A549 (cell line): ENCODE data around the gene UQCC2. TPM values are rescaled to one million over a fixed set of nuclear protein-coding genes. Genes with fewer than 3 reads are reported as not detected.

ENCODE experiments used
- ATAC-seq, 2 experiments: fragments of 200-7000 bp in 1 of 2; fragments of >200 bp in 1 of 2; cut with Nextera tagmentation in 1 of 2; cut with Tn5 transposase in 1 of 2; 3 replicates each; pipeline versions ENCODE4 v1.8.0 to v1.9.1; 2018 to 2020; ENCODE audit warnings: mild to moderate bottlenecking in 1 of 2, moderate library complexity in 1 of 2
- CTCF ChIA-PET: fragments of 300-600 bp; sonication (Branson Sonifier 250); formaldehyde crosslinking; extraction: SDS; loops from one replicate; lab custom pipeline; 2021; ENCODE audit warnings: antibody characterized with exemption, inconsistent platforms; lab: Yijun Ruan, JAX
- POLR2A ChIA-PET: fragments of 350-600 bp; formaldehyde crosslinking; extraction: SDS; loops from one replicate; lab custom pipeline; 2021; ENCODE audit warnings: antibody characterized with exemption, inconsistent platforms; lab: Yijun Ruan, JAX
- DNase-seq, 2 experiments: peaks; one replicate each; pipeline versions ENCODE4 v3.0.0 to v3.0.0-alpha.2; 2011 to 2016; ENCODE audit warnings: low read depth in 1 of 2, low spot score in 1 of 2
- FAIRE-seq: peaks from 2 replicates; lab custom pipeline; 2011; peaks lifted over from hg19 to GRCh38; lab: Jason Lieb, UNC
- H3K27ac ChIP-seq, 2 experiments: fragments of >200 bp; sonication (Bioruptor Twin); formaldehyde crosslinking; 3 replicates each; pipeline ENCODE4 v1.5.1; 2016 to 2017
- H3K4me1 ChIP-seq: fragments of >200 bp; sonication (Bioruptor Twin); formaldehyde crosslinking; 3 replicates; pipeline ENCODE4 v1.6.1; 2016
- H3K4me2 ChIP-seq: fragments of >200 bp; sonication (Bioruptor Twin); formaldehyde crosslinking; 3 replicates; pipeline ENCODE4 v1.6.1; 2016
- H3K4me3 ChIP-seq: fragments of >200 bp; sonication (Bioruptor Twin); formaldehyde crosslinking; 3 replicates; pipeline ENCODE4 v1.5.1; 2016
- H3K9me3 ChIP-seq: fragments of >200 bp; sonication (Bioruptor Twin); formaldehyde crosslinking; 3 replicates; pipeline ENCODE4 v1.6.1; 2016
- CEBPB ChIP-seq, 2 experiments: fragments of >200 bp in 1 of 2; sonication (Bioruptor Twin) in 1 of 2; formaldehyde crosslinking in 1 of 2; IDR thresholded peaks; 2 replicates each; pipeline ENCODE4 v1.6.1; 2012 to 2016
- CHD2 ChIP-seq: fragments of 150-350 bp; IDR thresholded peaks from 2 replicates; pipeline ENCODE4 v1.6.1; 2014; ENCODE audit warnings: low read length; ENCODE audit not compliant: partially characterized antibody
- CHD4 ChIP-seq: fragments of 200-600 bp; sonication (generic); IDR thresholded peaks from 2 replicates; pipeline ENCODE4 v1.6.1; 2016; ENCODE audit warnings: antibody characterized with exemption, mild to moderate bottlenecking, borderline replicate concordance
- EHMT2 ChIP-seq: fragments of 200-600 bp; sonication (generic); IDR thresholded peaks from 2 replicates; pipeline ENCODE4 v1.6.1; 2016; ENCODE audit warnings: antibody characterized with exemption, low read depth, mild to moderate bottlenecking, moderate library complexity
- EP300 ChIP-seq, 2 experiments: fragments of >200 bp; sonication (Bioruptor Twin); formaldehyde crosslinking; IDR thresholded peaks; 2 replicates in 1 of 2; 3 replicates in 1 of 2; pipeline ENCODE4 v1.6.1; 2016 to 2017
- ESRRA ChIP-seq: fragments of 150-350 bp; IDR thresholded peaks from 2 replicates; pipeline ENCODE4 v1.6.1; 2014; ENCODE audit warnings: mild to moderate bottlenecking, low read length, borderline replicate concordance
- FOSL2 ChIP-seq, 2 experiments: fragments of 450-650 bp in 1 of 2; fragments of >200 bp in 1 of 2; sonication (Bioruptor Twin) in 1 of 2; formaldehyde crosslinking; IDR thresholded peaks; 2 replicates each; pipeline versions ENCODE4 v1.5.0 to v1.6.1; 2016 to 2020; ENCODE audit warnings: mild to moderate bottlenecking in 1 of 2, moderate library complexity in 1 of 2
- HEYL ChIP-seq: fragments of 250-450 bp; sonication (Bioruptor Pico); IDR thresholded peaks from 2 replicates; pipeline ENCODE4 v1.8.0; 2021; ENCODE audit warnings: mild to moderate bottlenecking, moderate library complexity
- HOXA7 ChIP-seq: fragments of 250-450 bp; sonication (Bioruptor Pico); IDR thresholded peaks from 2 replicates; pipeline ENCODE4 v1.5.0; 2020; ENCODE audit warnings: mild to moderate bottlenecking, moderate library complexity
- JUN ChIP-seq, 2 experiments: fragments of >200 bp; sonication (Bioruptor Twin); formaldehyde crosslinking; IDR thresholded peaks; 2 replicates in 1 of 2; 3 replicates in 1 of 2; pipeline ENCODE4 v1.6.1; 2016 to 2017
- JUNB ChIP-seq: fragments of >200 bp; sonication (Bioruptor Twin); formaldehyde crosslinking; IDR thresholded peaks from 2 replicates; pipeline ENCODE4 v1.6.1; 2016
- KDM5A ChIP-seq: fragments of 200-600 bp; sonication (generic); IDR thresholded peaks from 2 replicates; pipeline ENCODE4 v1.6.1; 2016; ENCODE audit warnings: antibody characterized with exemption, mild to moderate bottlenecking
- MAFK ChIP-seq: fragments of 450-650 bp; IDR thresholded peaks from 2 replicates; pipeline ENCODE4 v1.6.1; 2014; ENCODE audit not compliant: partially characterized antibody
- NPAS2 ChIP-seq: fragments of 250-450 bp; sonication (Bioruptor Pico); IDR thresholded peaks from 2 replicates; pipeline ENCODE4 v1.8.0; 2022; ENCODE audit warnings: mild to moderate bottlenecking, moderate library complexity, borderline replicate concordance
- PHF8 ChIP-seq: fragments of 200-600 bp; sonication (generic); IDR thresholded peaks from 2 replicates; pipeline ENCODE4 v1.6.1; 2016; ENCODE audit warnings: low read depth, mild to moderate bottlenecking, antibody characterized with exemption, moderate library complexity, borderline replicate concordance
- RAD21 ChIP-seq, 2 experiments: fragments of >200 bp in 1 of 2; sonication (Bioruptor Twin) in 1 of 2; formaldehyde crosslinking in 1 of 2; IDR thresholded peaks in 1 of 2; conservative IDR thresholded peaks in 1 of 2; 2 replicates in 1 of 2; 3 replicates in 1 of 2; pipeline ENCODE4 v1.6.1; 2012 to 2018; ENCODE audit warnings: inconsistent platforms in 1 of 2
- RCOR1 ChIP-seq: fragments of 150-350 bp; IDR thresholded peaks from 2 replicates; pipeline ENCODE4 v1.6.1; 2014; ENCODE audit warnings: antibody characterized with exemption, low read length, low read depth
- SMC3 ChIP-seq: fragments of >200 bp; sonication (Bioruptor Twin); formaldehyde crosslinking; IDR thresholded peaks from 3 replicates; pipeline ENCODE4 v1.6.1; 2018; ENCODE audit warnings: inconsistent platforms
- SREBF2 ChIP-seq: fragments of 450-650 bp; IDR thresholded peaks from 2 replicates; pipeline ENCODE4 v1.6.1; 2014; ENCODE audit warnings: mild to moderate bottlenecking, moderate library complexity
- ZFP36 ChIP-seq: fragments of 450-650 bp; IDR thresholded peaks from 2 replicates; pipeline ENCODE4 v1.6.1; 2014; ENCODE audit warnings: borderline replicate concordance; ENCODE audit not compliant: partially characterized antibody
- ZNF302 ChIP-seq: fragments of 250-450 bp; sonication (Bioruptor Pico); IDR thresholded peaks from 2 replicates; pipeline ENCODE4 v1.9.0; 2021; ENCODE audit warnings: inconsistent platforms, mild to moderate bottlenecking, moderate library complexity
- ZSCAN20 ChIP-seq: fragments of 250-450 bp; sonication (Bioruptor Pico); IDR thresholded peaks from 2 replicates; pipeline ENCODE4 v1.8.0; 2022; ENCODE audit warnings: mild to moderate bottlenecking, moderate library complexity
- WGBS: methylation state at CpG from one replicate; pipeline ENCODE4 v1.1.6; 2017; ENCODE audit errors: missing lambda C conversion rate; 5-methylcytosine and 5-hydroxymethylcytosine counted together
- polyA plus RNA-seq, 4 experiments: library from polyadenylated mRNA; depleted of rRNA in 3 of 4; stranded (reverse); fragments of >200 nt; fragmentation: RNase III in 1 of 4; extraction: RNeasy Plus Mini Kit Qiagen cat#74134 plus additional on column Dnase treatment in 1 of 4; gene quantifications; 2 replicates in 3 of 4; 3 replicates in 1 of 4; pipeline ENCODE4 v1.2.3, GENCODE V29; 2011 to 2017
- TF ChIP-seq, protein P1 (sequence below): fragments of 150-350 bp; IDR thresholded peaks from 2 replicates; pipeline ENCODE4 v1.6.1; 2014; ENCODE audit warnings: low read depth, mild to moderate bottlenecking, low read length
- TF ChIP-seq, protein P2 (sequence below): IDR thresholded peaks from 2 replicates; pipeline ENCODE4 v1.6.1; 2012
- TF ChIP-seq, protein P3 (sequence below): fragments of 250-450 bp; sonication (Bioruptor Pico); IDR thresholded peaks from 2 replicates; pipeline ENCODE4 v1.5.0; 2021; ENCODE audit warnings: mild to moderate bottlenecking, moderate library complexity, borderline replicate concordance
- TF ChIP-seq, protein P4 (sequence below): fragments of >200 bp; sonication (Bioruptor Twin); formaldehyde crosslinking; IDR thresholded peaks from 3 replicates; pipeline ENCODE4 v1.5.1; 2016

Gene UQCC2
- polyA plus RNA-seq, 2 of the 4 experiments (the other 2 are of a cell fraction) = 65.5 to 82.0 TPM

DNA sequence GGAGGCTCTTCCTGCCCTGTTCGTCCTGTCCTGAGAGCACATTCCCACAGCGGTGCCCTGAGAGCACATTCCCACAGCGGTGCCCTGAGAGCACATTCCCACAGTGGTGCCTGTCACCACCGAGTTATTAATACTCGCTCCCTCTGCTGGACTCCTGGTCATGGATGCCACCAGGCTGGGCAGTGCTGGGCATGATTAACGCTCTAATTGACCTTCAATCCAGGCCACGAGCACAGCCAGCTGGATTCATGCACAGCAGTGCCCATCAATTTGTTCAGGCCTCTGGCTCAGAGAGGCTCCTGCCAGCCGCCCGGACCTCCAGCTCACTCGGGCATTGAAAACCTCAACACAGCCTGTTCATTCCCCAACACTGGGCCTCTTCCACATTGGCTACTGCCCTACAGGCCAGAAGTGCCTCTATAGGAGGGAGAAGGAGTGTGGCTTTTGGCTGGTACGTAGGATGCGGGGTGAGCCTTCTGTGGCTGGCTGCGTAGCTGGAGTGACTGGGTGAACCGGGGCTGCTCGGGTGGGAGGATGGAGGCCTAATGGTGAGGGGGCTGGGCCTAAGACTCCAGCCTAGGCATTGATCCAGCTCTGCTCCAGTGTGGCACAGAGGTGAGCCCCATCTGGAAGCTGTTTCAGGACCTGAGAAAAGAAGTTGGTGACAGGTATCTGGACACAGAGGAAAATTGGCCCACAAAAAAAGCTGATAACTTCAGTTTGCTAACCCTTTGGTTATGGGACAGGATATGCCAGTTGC is 25.9 kb upstream of the UQCC2 start:
- no peak for TF ChIP-seq SMC3
- TF ChIP-seq, protein P1, sequence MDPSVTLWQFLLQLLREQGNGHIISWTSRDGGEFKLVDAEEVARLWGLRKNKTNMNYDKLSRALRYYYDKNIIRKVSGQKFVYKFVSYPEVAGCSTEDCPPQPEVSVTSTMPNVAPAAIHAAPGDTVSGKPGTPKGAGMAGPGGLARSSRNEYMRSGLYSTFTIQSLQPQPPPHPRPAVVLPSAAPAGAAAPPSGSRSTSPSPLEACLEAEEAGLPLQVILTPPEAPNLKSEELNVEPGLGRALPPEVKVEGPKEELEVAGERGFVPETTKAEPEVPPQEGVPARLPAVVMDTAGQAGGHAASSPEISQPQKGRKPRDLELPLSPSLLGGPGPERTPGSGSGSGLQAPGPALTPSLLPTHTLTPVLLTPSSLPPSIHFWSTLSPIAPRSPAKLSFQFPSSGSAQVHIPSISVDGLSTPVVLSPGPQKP = no peak
- TF ChIP-seq NPAS2 = no peak
- TF ChIP-seq EHMT2 = no peak
- no peak for TF ChIP-seq ZNF302 (CRISPR knock-in tag)
- TF ChIP-seq EP300 (IDR thresholded peaks at IDR 0.05) = no peak
- no peak for TF ChIP-seq HEYL
- no peak for TF ChIP-seq ESRRA
- TF ChIP-seq JUN (IDR thresholded peaks at IDR 0.05) = no peak
- TF ChIP-seq CHD4 = no peak
- TF ChIP-seq MAFK = no peak
- no peak for TF ChIP-seq FOSL2 (IDR thresholded peaks at IDR 0.05)
- TF ChIP-seq FOSL2 (CRISPR knock-in tag; IDR thresholded peaks at IDR 0.05) = no peak
- no peak for TF ChIP-seq CEBPB (IDR thresholded peaks at IDR 0.05)
- TF ChIP-seq CHD2 = no peak
- Histone ChIP-seq H3K9me3 (no peaks in the 10 kb centered on the region), H3K4me1 (no peaks in the 10 kb centered on the region), H3K4me2 (no peak overlapping the region), H3K4me3 (no peak overlapping the region), H3K27ac (no peak overlapping the region)
- ATAC-seq = no peak; a peak in 1 of 6 replicates
- no peak for DNase-seq
- 89% methylated on average over 13 of the region's 15 CpGs for WGBS
- CTCF ChIA-PET = interaction anchor here (0.9 to 1.9 kb wide), 6 partner anchors 8 to 417 kb away, joined by 3 to 8 read pairs (median 5); partner anchors contain the start of gene UQCC2
- POLR2A ChIA-PET = no interaction called here
- FAIRE-seq = no peak

DNA sequence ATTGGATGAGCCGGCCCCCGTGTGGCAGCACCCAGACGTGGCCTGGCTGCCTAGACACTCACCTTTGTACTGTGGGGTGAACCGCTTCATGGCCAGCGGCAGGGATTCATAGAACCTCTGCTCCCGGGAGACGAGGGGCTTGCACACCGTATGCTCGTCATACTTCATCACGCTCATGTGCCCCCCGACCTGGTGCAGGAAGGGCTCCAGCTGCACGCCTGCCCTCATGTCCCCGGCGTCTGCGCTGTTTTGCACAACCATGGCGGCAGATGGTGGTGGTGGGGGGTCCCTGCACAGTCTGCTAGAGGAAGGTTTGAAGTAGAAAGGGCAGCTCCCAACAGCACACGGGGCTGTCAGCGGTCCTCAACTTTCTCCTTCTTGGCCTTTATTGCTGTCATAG is 23.7 kb upstream of the UQCC2 start:
- Histone ChIP-seq H3K9me3 (no peaks in the 10 kb centered on the region), H3K27ac (no peak overlapping the region), H3K4me3 (no peak overlapping the region), H3K4me2 (no peak overlapping the region), H3K4me1 (no peaks in the 10 kb centered on the region)
- no peak for FAIRE-seq
- no peak for DNase-seq
- TF ChIP-seq EP300 (IDR thresholded peaks at IDR 0.05) (no peak), ZSCAN20 (no peak), CHD4 (no peak), JUNB (no peak), HOXA7 (CRISPR knock-in tag) (no peak), RCOR1 (no peak), RAD21 (conservative IDR thresholded peaks at IDR 0.05 in 1 of 2, IDR thresholded peaks at IDR 0.05 in 1 of 2) (no peak), FOSL2 (IDR thresholded peaks at IDR 0.05) (no peak), FOSL2 (CRISPR knock-in tag; IDR thresholded peaks at IDR 0.05) (no peak), KDM5A (no peak), ZFP36 (no peak), CHD2 (no peak), PHF8 (no peak), HEYL (no peak), MAFK (no peak), ZNF302 (CRISPR knock-in tag) (no peak), SREBF2 (no peak), SMC3 (no peak)
- TF ChIP-seq, protein P2, sequence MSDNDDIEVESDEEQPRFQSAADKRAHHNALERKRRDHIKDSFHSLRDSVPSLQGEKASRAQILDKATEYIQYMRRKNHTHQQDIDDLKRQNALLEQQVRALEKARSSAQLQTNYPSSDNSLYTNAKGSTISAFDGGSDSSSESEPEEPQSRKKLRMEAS = no peak
- TF ChIP-seq, protein P3, sequence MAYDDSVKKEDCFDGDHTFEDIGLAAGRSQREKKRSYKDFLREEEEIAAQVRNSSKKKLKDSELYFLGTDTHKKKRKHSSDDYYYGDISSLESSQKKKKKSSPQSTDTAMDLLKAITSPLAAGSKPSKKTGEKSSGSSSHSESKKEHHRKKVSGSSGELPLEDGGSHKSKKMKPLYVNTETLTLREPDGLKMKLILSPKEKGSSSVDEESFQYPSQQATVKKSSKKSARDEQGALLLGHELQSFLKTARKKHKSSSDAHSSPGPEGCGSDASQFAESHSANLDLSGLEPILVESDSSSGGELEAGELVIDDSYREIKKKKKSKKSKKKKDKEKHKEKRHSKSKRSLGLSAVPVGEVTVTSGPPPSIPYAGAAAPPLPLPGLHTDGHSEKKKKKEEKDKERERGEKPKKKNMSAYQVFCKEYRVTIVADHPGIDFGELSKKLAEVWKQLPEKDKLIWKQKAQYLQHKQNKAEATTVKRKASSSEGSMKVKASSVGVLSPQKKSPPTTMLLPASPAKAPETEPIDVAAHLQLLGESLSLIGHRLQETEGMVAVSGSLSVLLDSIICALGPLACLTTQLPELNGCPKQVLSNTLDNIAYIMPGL (CRISPR knock-in tag) = no peak
- TF ChIP-seq, protein P4, sequence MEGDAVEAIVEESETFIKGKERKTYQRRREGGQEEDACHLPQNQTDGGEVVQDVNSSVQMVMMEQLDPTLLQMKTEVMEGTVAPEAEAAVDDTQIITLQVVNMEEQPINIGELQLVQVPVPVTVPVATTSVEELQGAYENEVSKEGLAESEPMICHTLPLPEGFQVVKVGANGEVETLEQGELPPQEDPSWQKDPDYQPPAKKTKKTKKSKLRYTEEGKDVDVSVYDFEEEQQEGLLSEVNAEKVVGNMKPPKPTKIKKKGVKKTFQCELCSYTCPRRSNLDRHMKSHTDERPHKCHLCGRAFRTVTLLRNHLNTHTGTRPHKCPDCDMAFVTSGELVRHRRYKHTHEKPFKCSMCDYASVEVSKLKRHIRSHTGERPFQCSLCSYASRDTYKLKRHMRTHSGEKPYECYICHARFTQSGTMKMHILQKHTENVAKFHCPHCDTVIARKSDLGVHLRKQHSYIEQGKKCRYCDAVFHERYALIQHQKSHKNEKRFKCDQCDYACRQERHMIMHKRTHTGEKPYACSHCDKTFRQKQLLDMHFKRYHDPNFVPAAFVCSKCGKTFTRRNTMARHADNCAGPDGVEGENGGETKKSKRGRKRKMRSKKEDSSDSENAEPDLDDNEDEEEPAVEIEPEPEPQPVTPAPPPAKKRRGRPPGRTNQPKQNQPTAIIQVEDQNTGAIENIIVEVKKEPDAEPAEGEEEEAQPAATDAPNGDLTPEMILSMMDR = no peak
- POLR2A ChIA-PET = no interaction called here
- WGBS = 79% methylated on average over 7 of the region's 18 CpGs
- CTCF ChIA-PET = interaction anchor here (1.0 to 1.2 kb wide), 3 partner anchors 10 to 63 kb away, joined by 3 to 7 read pairs (median 3); no protein-coding TSS in a partner anchor
- no peak for ATAC-seq
